Subcutaneous adipose tissue (tissue), 4 donors: ENCODE results near the gene FBL. TPM values are rescaled to one million over a fixed set of nuclear protein-coding genes. Genes with fewer than 3 reads are reported as not detected.

Source experiments
- total RNA-seq, 4 donors: library from RNA; depleted of rRNA; stranded (reverse); fragments of >200 nt; gene quantifications; one replicate each; pipeline ENCODE4 v1.1.0, GENCODE V29; 2016
- TF ChIP-seq, protein P1 (sequence below): fragments of 450-650 bp; IDR thresholded peaks from one replicate; pipeline ENCODE4 v1.5.1; 2016; ENCODE audit warnings: low read depth, mild to moderate bottlenecking, control low read depth, antibody characterized with exemption, moderate library complexity

Gene FBL
- total RNA-seq, 4 donors from 2014 or later: 101 to 168 (median 104) TPM

GRCh38 chr19:39837978-39838377, 8.2 kb downstream of the FBL start:
- TF ChIP-seq, protein P1, sequence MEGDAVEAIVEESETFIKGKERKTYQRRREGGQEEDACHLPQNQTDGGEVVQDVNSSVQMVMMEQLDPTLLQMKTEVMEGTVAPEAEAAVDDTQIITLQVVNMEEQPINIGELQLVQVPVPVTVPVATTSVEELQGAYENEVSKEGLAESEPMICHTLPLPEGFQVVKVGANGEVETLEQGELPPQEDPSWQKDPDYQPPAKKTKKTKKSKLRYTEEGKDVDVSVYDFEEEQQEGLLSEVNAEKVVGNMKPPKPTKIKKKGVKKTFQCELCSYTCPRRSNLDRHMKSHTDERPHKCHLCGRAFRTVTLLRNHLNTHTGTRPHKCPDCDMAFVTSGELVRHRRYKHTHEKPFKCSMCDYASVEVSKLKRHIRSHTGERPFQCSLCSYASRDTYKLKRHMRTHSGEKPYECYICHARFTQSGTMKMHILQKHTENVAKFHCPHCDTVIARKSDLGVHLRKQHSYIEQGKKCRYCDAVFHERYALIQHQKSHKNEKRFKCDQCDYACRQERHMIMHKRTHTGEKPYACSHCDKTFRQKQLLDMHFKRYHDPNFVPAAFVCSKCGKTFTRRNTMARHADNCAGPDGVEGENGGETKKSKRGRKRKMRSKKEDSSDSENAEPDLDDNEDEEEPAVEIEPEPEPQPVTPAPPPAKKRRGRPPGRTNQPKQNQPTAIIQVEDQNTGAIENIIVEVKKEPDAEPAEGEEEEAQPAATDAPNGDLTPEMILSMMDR: no peak

DNA sequence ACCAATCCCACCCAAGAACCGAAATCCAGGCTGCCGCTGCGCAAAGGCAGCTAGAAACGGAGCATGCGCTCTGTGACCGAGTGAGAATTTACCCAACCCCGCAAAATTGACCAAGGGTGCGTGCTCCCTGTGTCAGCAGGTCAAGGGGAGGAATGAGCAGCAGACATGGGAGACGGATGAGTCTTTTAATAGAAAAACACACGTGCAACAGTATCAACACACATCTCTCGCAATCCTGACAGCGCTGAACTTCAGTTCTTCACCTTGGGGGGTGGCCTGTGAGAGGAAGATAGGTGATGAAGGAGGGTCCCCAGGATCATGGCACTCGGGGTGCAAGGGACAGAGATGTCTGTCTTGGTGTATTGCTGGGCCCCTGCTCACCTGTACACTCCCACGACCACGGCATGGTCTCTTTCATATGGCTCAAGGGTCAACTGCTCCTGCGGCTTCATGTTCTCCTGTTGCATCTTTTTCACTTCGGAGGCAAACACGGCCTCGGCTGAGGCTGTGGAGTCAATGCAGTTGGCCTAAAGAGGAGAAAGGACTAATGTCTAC, 11.8 kb downstream of the FBL start:
- TF ChIP-seq, protein P1: no peak

DNA sequence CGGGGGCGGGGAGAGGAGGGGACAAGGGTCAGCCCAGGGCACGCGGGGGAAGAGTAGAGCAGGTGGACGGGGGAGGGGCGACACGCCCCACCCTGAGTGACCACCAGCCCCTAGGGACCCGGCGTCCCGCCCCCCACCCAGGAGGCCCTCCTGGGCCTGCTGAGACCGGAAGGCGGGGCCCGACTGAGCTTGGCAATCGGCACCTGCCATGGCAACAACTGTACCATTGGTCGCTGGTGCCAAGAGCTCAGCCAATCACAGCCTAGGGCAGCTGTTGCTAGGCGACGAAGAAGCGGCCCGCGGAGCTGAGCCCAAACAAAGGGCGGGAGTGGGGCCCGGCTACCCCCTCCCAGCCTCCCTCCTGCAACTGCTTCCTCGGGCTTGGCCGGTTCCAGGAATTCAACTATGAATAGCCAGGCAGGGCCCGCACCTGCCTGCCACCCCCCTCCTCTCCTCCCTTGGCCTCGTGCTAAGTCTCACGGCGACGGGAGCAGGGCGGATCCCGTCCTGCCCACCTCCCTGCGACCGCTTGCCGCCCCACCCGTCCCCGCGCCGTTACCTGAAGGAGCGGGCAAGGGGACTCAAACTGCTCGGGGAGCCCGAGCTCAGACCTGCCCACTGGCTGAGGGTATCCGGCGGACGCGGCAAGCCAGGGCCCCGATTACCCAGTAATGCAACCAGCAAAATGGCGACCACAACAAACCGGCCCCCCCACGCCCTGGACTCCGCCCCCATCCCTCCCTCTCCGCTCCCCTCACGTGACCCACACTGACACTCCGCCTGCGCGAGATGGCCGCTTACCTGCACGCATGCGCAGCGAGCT, 12.5 kb downstream of the FBL start, which contains the start of gene DYRK1B:
Gene DYRK1B (minus strand): TSS at position 699 of the 823 bp plus-strand sequence. CDS start 2,295 bp downstream, outside the sequence.
- TF ChIP-seq, protein P1: no peak

- TF ChIP-seq, protein P1: no peak
Observed at GRCh38 chr19:39833160-39833463, 13.1 kb downstream of the FBL start.

- TF ChIP-seq, protein P1: no peak
Observed at GRCh38 chr19:39832341-39833083, 13.7 kb downstream of the FBL start.

DNA sequence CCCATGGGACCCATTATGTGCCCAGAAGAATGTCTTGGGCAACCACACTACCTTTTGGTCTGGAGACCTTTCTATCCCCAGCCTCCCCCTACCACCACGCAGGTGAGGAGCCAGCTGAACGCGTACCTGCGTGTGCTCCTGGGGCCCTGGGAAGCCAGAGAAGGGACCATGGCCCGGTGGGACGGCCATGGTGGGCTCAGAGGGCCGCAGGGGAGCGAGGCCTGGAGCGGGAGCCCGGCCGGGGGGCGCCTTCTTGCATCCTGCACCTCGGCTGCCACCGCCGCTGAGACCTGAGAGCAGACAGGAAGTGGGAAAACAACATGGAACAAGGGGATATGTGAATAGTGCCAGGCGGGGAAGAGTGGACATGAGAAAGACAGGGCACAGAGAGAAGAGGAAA, 14.5 kb downstream of the FBL start:
- TF ChIP-seq, protein P1: no peak

GRCh38 chr19:39830847-39831246, 15.3 kb downstream of the FBL start:
- TF ChIP-seq, protein P1: no peak
